ENCODE measurements around the gene DNAH17. TPM values are rescaled to one million over a fixed set of nuclear protein-coding genes. Genes with fewer than 3 reads are reported as not detected.

DNAH17 gene
- polyA plus RNA-seq, 3 donors: 0.01 to 0.51 (median 0.11) TPM

GRCh38 chr17:78426293-78426879, 150.8 kb downstream of the DNAH17 start:
- Histone ChIP-seq H3K79me2 (ENCODE audit: insufficient read depth, low read length) (peaks cover 12% of the 10 kb centered on the region), H4K20me1 (ENCODE audit: insufficient read depth, low read length) (peaks cover 14% of the 10 kb centered on the region), H3K4me3 (replicated peaks in 1 of 3; ENCODE audit: low read depth in 2 of 3, low read length in 3 of 3) (no peak overlapping the region), H3K4me1 (ENCODE audit: control insufficient read depth in 1 of 2, insufficient read depth in 2 of 2, low read length in 2 of 2) (peaks cover 4 to 15% of the 10 kb centered on the region in 2 donors), H3K27ac (ENCODE audit: low read depth in 1 of 2, low read length in 2 of 2) (peak overlapping the region in 1 of 2 donors; percentile 40), H3K4me2 (replicated peaks; ENCODE audit: extremely low read depth, low read length, poor library complexity, severe bottlenecking) (no peak overlapping the region), H3K36me3 (replicated peaks in 1 of 2; ENCODE audit: control insufficient read depth in 1 of 2, insufficient read depth in 2 of 2, low read length in 2 of 2) (peaks cover 68 to 85% of the 10 kb centered on the region in 2 donors), H2AFZ (ENCODE audit: insufficient read depth, low read depth, low read length, poor library complexity, severe bottlenecking) (no peak overlapping the region), H3K27me3 (ENCODE audit: control insufficient read depth in 2 of 2, insufficient read depth in 2 of 2, low read length in 2 of 2) (no peaks in the 10 kb centered on the region), H3K9ac (ENCODE audit: insufficient read depth, low read length, poor library complexity, severe bottlenecking) (no peak overlapping the region), H3K9me3 (replicated peaks in 1 of 2; ENCODE audit: control insufficient read depth in 1 of 2, insufficient read depth in 1 of 2, low read length in 2 of 2) (no peaks in the 10 kb centered on the region)
- WGBS (ENCODE audit: insufficient coverage): 96% methylated on average over 22 of the region's 22 CpGs
- TF ChIP-seq CTCF (IDR thresholded peaks at IDR 0.05): no peak
- peaks cover 0 to 3% (median 0%) of the 10 kb centered on the region in 3 donors for H3K27me3 Mint-ChIP-seq (ENCODE audit: low read depth in 3 of 3)
- DNase-seq: no peak
- peak overlapping the region in 5 of 7 donors; percentile 41 to 73 (median 60) for H3K27ac Mint-ChIP-seq
- intact Hi-C loops (cut with micrococcal nuclease): loop anchor here (10.0 kb wide), 1 partner anchor 312 kb away; no protein-coding TSS in a partner anchor
- peaks cover 0 to 8% (median 0%) of the 10 kb centered on the region in 7 donors for H3K9me3 Mint-ChIP-seq
- no peak overlapping the region for H3K4me3 Mint-ChIP-seq
- H3K36me3 Mint-ChIP-seq: peaks cover 79 to 90% of the 10 kb centered on the region in 2 donors
- H3K4me1 Mint-ChIP-seq: peaks cover 18% of the 10 kb centered on the region

DNA sequence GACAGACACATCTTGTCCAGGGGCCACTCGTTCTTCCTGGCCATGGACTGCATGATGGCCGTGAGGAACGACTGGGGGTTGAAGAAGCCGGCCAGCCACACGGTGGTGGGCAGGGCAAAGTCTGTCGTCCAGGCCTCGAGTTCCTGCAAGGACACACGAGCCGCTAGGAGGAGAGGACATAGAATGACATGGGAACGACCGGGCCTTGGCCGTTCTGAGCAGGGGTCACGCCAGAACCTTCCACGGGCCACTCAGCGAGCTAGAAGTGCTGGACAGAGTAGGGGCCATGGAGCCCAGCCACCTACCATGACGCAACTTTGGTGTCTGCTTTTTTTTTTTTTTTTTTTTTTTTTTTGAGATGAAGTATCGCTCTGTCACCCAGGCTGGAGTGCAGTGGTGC, 151.8 kb downstream of the DNAH17 start:
- H3K9me3 ChIP-seq (replicated peaks in 1 of 2; ENCODE audit: control insufficient read depth in 1 of 2, insufficient read depth in 1 of 2, low read length in 2 of 2): no peaks in the 10 kb centered on the region
- H2AFZ ChIP-seq (ENCODE audit: insufficient read depth, low read depth, low read length, poor library complexity, severe bottlenecking): no peak overlapping the region
- H3K27ac ChIP-seq (ENCODE audit: low read depth in 1 of 2, low read length in 2 of 2): peak overlapping the region in 1 of 2 donors; percentile 40
- Mint-ChIP-seq H3K27ac (peak overlapping the region in 6 of 7 donors; percentile 60 to 88 (median 76)), H3K36me3 (peaks cover 89 to 99% of the 10 kb centered on the region in 2 donors), H3K4me1 (peaks cover 16% of the 10 kb centered on the region), H3K27me3 (ENCODE audit: low read depth in 3 of 3) (peaks cover 0 to 3% (median 0%) of the 10 kb centered on the region in 3 donors), H3K4me3 (no peak overlapping the region), H3K9me3 (peaks cover 0 to 8% (median 0%) of the 10 kb centered on the region in 7 donors)
- H3K4me1 ChIP-seq (ENCODE audit: control insufficient read depth in 1 of 2, insufficient read depth in 2 of 2, low read length in 2 of 2): peaks cover 4 to 15% of the 10 kb centered on the region in 2 donors
- intact Hi-C loops (cut with micrococcal nuclease): loop anchor here (10.0 kb wide), 1 partner anchor 311 kb away; no protein-coding TSS in a partner anchor
- H3K27me3 ChIP-seq (ENCODE audit: control insufficient read depth in 2 of 2, insufficient read depth in 2 of 2, low read length in 2 of 2): no peaks in the 10 kb centered on the region
- no peak for TF ChIP-seq CTCF (IDR thresholded peaks at IDR 0.05)
- peaks cover 75 to 95% of the 10 kb centered on the region in 2 donors for H3K36me3 ChIP-seq (replicated peaks in 1 of 2; ENCODE audit: control insufficient read depth in 1 of 2, insufficient read depth in 2 of 2, low read length in 2 of 2)
- H3K4me2 ChIP-seq (replicated peaks; ENCODE audit: extremely low read depth, low read length, poor library complexity, severe bottlenecking): no peak overlapping the region
- H3K9ac ChIP-seq (ENCODE audit: insufficient read depth, low read length, poor library complexity, severe bottlenecking): no peak overlapping the region
- no peak overlapping the region for H3K4me3 ChIP-seq (replicated peaks in 1 of 3; ENCODE audit: low read depth in 2 of 3, low read length in 3 of 3)
- WGBS (ENCODE audit: insufficient coverage): 98% methylated on average over 9 of the region's 17 CpGs
- peaks cover 12% of the 10 kb centered on the region for H3K79me2 ChIP-seq (ENCODE audit: insufficient read depth, low read length)
- peaks cover 14% of the 10 kb centered on the region for H4K20me1 ChIP-seq (ENCODE audit: insufficient read depth, low read length)
- DNase-seq: peak in 1 of 3 donors; percentile 24

Measured in CD14-positive monocyte (primary cell).